GM12878 (cell line): ENCODE measurements around the gene TMEM150A. TPM values are rescaled to one million over a fixed set of nuclear protein-coding genes. Genes with fewer than 3 reads are reported as not detected.

Source experiments
- ATAC-seq: fragments of 200-7000 bp; cut with Tn5 transposase; 3 replicates; pipeline ENCODE4 v1.9.1; 2020; ENCODE audit warnings: mild to moderate bottlenecking, moderate library complexity
- BruUV-seq: library from RNA; stranded (reverse); fragments of 400-500 nt; replicated peaks from 2 replicates; lab custom pipeline; 2021; lab: Mats Ljungman, UMichigan
- CTCF ChIA-PET: fragments of 300-600 bp; sonication (Branson Sonifier 250); formaldehyde crosslinking; extraction: SDS; loops from one replicate; lab custom pipeline; 2021; ENCODE audit warnings: inconsistent platforms; lab: Yijun Ruan, JAX
- POLR2A ChIA-PET: fragments of 350-600 bp; formaldehyde crosslinking; extraction: SDS; loops from one replicate; lab custom pipeline; 2021; ENCODE audit warnings: inconsistent platforms; lab: Charles Lee
- RAD21 ChIA-PET: fragments of 300-600 bp; sonication (Branson Sonifier 250); formaldehyde crosslinking; loops from one replicate; lab custom pipeline; 2023; ENCODE audit warnings: antibody characterized with exemption; ENCODE audit not compliant: unreplicated experiment; lab: Charles Lee
- SMC1A ChIA-PET: fragments of 300-600 bp; sonication (Branson Sonifier 250); formaldehyde crosslinking; loops from one replicate; lab custom pipeline; 2023; ENCODE audit not compliant: unreplicated experiment, uncharacterized antibody; lab: Charles Lee
- DNase-seq: peaks from one replicate; pipeline ENCODE4 v3.0.0-alpha.2; 2011; ENCODE audit warnings: low read depth, low spot score
- FAIRE-seq: peaks from 3 replicates; lab custom pipeline; 2011; peaks lifted over from hg19 to GRCh38; lab: Jason Lieb, UNC
- H2AFZ ChIP-seq: 2 replicates; pipeline ENCODE4 v1.6.0; 2011; ENCODE audit warnings: low read depth, low read length, control low read depth; ENCODE audit not compliant: control insufficient read depth
- H3K27ac ChIP-seq: 2 replicates; pipeline ENCODE4 v1.5.1; 2011; ENCODE audit warnings: control low read depth; ENCODE audit not compliant: control insufficient read depth, insufficient read depth
- H3K27me3 ChIP-seq, 2 experiments: replicated peaks in 1 of 2; 2 replicates each; pipeline versions ENCODE4 v1.6.0 to v1.6.1; 2011; ENCODE audit warnings: low read length in 1 of 2; ENCODE audit not compliant: control insufficient read depth in 2 of 2, insufficient read depth in 2 of 2
- H3K36me3 ChIP-seq, 2 experiments: 2 replicates each; pipeline ENCODE4 v1.5.1; 2011; ENCODE audit warnings: low read length in 1 of 2; ENCODE audit not compliant: control insufficient read depth in 2 of 2, insufficient read depth in 2 of 2
- H3K4me1 ChIP-seq: 2 replicates; pipeline ENCODE4 v1.6.1; 2011; ENCODE audit warnings: mild to moderate bottlenecking, low read length, moderate library complexity, mixed read lengths; ENCODE audit not compliant: control insufficient read depth, insufficient read depth
- H3K4me2 ChIP-seq: 2 replicates; pipeline ENCODE4 v1.6.0; 2011; ENCODE audit warnings: control low read depth; ENCODE audit not compliant: control insufficient read depth, insufficient read depth
- H3K4me3 ChIP-seq: fragments of 200-600 bp; sonication (generic); 2 replicates; pipeline ENCODE4 v1.5.1; 2016
- H3K79me2 ChIP-seq: 2 replicates; pipeline ENCODE4 v1.6.0; 2011; ENCODE audit warnings: low read length; ENCODE audit not compliant: control insufficient read depth, insufficient read depth
- H3K9ac ChIP-seq: 2 replicates; pipeline ENCODE4 v1.8.0; 2011; ENCODE audit warnings: low read length, control low read depth, mixed read lengths; ENCODE audit not compliant: control insufficient read depth, insufficient read depth
- H3K9me3 ChIP-seq: replicated peaks from 3 replicates; pipeline ENCODE4 v1.5.1; 2011; ENCODE audit warnings: mild to moderate bottlenecking, low read length; ENCODE audit not compliant: control insufficient read depth, insufficient read depth
- H4K20me1 ChIP-seq: 2 replicates; pipeline ENCODE4 v1.6.0; 2011; ENCODE audit not compliant: control insufficient read depth, insufficient read depth
- CBFB ChIP-seq: IDR thresholded peaks from 2 replicates; pipeline ENCODE4 v1.6.1; 2016; ENCODE audit warnings: antibody characterized with exemption, low read depth
- EZH2 ChIP-seq: IDR thresholded peaks from 2 replicates; pipeline ENCODE4 v1.6.1; 2012; ENCODE audit warnings: low read depth, mild to moderate bottlenecking, control low read depth, inconsistent platforms, low read length, borderline replicate concordance; ENCODE audit not compliant: control insufficient read depth
- FOXK2 ChIP-seq: fragments of 450-650 bp; IDR thresholded peaks from 2 replicates; pipeline ENCODE4 v1.6.1; 2017; ENCODE audit warnings: mild to moderate bottlenecking, moderate library complexity
- IKZF1 ChIP-seq: fragments of 450-650 bp; conservative IDR thresholded peaks from 2 replicates; pipeline ENCODE4 v1.6.1; 2017; ENCODE audit warnings: antibody characterized with exemption, mild to moderate bottlenecking
- IKZF2 ChIP-seq, 2 experiments: fragments of 450-650 bp; IDR thresholded peaks; 2 replicates each; pipeline ENCODE4 v1.6.1; 2017; ENCODE audit warnings: mild to moderate bottlenecking in 2 of 2, moderate library complexity in 2 of 2
- NFYA ChIP-seq: IDR thresholded peaks from 2 replicates; pipeline ENCODE4 v1.6.1; 2011; ENCODE audit warnings: low read depth, mild to moderate bottlenecking, low read length, improper control_type of control experiment, borderline replicate concordance
- NR2C1 ChIP-seq: fragments of 450-650 bp; IDR thresholded peaks from 2 replicates; pipeline ENCODE4 v1.6.1; 2017; ENCODE audit warnings: antibody characterized with exemption, mild to moderate bottlenecking, moderate library complexity
- POU2F2 ChIP-seq: IDR thresholded peaks from 3 replicates; pipeline ENCODE4 v1.6.1; 2011; ENCODE audit warnings: low read depth, mild to moderate bottlenecking, low read length, borderline replicate concordance
- SMAD5 ChIP-seq: IDR thresholded peaks from 2 replicates; pipeline ENCODE4 v1.6.1; 2016; ENCODE audit warnings: antibody characterized with exemption, low read depth
- SREBF1 ChIP-seq: IDR thresholded peaks from 2 replicates; pipeline ENCODE4 v1.6.1; 2012; ENCODE audit warnings: mild to moderate bottlenecking, low read length
- STAT1 ChIP-seq: fragments of 450-650 bp; conservative IDR thresholded peaks from 2 replicates; pipeline ENCODE4 v1.6.1; 2014; ENCODE audit warnings: antibody characterized with exemption, mild to moderate bottlenecking
- TAF1 ChIP-seq: IDR thresholded peaks from 2 replicates; pipeline ENCODE4 v1.6.1; 2011; ENCODE audit warnings: mild to moderate bottlenecking, low read depth, low read length, borderline replicate concordance
- WRNIP1 ChIP-seq: IDR thresholded peaks from 2 replicates; pipeline ENCODE4 v1.6.1; 2011; ENCODE audit warnings: low read depth, low read length, improper control_type of control experiment, borderline replicate concordance
- ZNF217 ChIP-seq: fragments of 450-650 bp; IDR thresholded peaks from 2 replicates; pipeline ENCODE4 v1.6.1; 2017; ENCODE audit warnings: antibody characterized with exemption, mild to moderate bottlenecking
- ZNF274 ChIP-seq: IDR thresholded peaks from one replicate; pipeline ENCODE4 v1.8.0; 2011; ENCODE audit not compliant: insufficient read length, insufficient read depth
- ZSCAN29 ChIP-seq: fragments of 450-650 bp; IDR thresholded peaks from 2 replicates; pipeline ENCODE4 v1.6.1; 2017; ENCODE audit warnings: mild to moderate bottlenecking, moderate library complexity
- WGBS: methylation state at CpG from one replicate; pipeline ENCODE4 v1.1.6; 2016; ENCODE audit warnings: low lambda C conversion rate; ENCODE audit not compliant: insufficient replicate concordance, insufficient coverage; ENCODE audit errors: missing lambda C conversion rate; 5-methylcytosine and 5-hydroxymethylcytosine counted together
- in situ Hi-C: fragments of 300-500 bp; cut with MboI; formaldehyde crosslinking; loops from 9 replicates; pipeline ENCODE4 v1.14.3; 2018; ENCODE audit warnings: mixed read lengths
- intact Hi-C: fragments of 100-400 bp; cut with micrococcal nuclease; formaldehyde crosslinking; loops from one replicate; pipeline ENCODE4 v1.14.2; 2022; ENCODE audit not compliant: unreplicated experiment
- polyA plus RNA-seq, 11 experiments: library from polyadenylated mRNA; depleted of rRNA in 4 of 11; unstranded in 6 of 11; stranded (reverse) in 5 of 11; fragments of >200 nt; fragmentation: Nextera tagmentation in 4 of 11; fragmentation: Illumina TruSeq in 1 of 11; extraction: Ambion mirVana in 4 of 11; extraction: Trizol in 1 of 11; gene quantifications; 1 replicate in 1 of 11; 2 replicates in 10 of 11; pipeline versions ENCODE4 v1.2.1 to v1.2.3, GENCODE V29; 2011 to 2016; ENCODE audit warnings: inconsistent platforms in 2 of 11, missing spikeins in 2 of 11, low read depth in 1 of 11
- total RNA-seq, 4 experiments: library from RNA; depleted of rRNA in 3 of 4; stranded (reverse); fragments of >200 nt in 3 of 4; fragmentation: Illumina TruSeq in 1 of 4; extraction: Trizol in 1 of 4; gene quantifications; 2 replicates each; pipeline versions ENCODE4 v1.2.1 to v1.2.3, GENCODE V29; 2013 to 2021
- TF ChIP-seq, protein P1 (sequence below): IDR thresholded peaks from 2 replicates; pipeline ENCODE4 v1.6.1; 2011; ENCODE audit warnings: borderline replicate concordance, low read depth, mild to moderate bottlenecking, moderate library complexity, mixed read lengths, low read length; ENCODE audit not compliant: insufficient read depth; ENCODE audit errors: extremely low read length
- TF ChIP-seq, protein P2 (sequence below): fragments of 450-650 bp; conservative IDR thresholded peaks from 2 replicates; pipeline ENCODE4 v1.6.1; 2017; ENCODE audit warnings: mild to moderate bottlenecking, moderate library complexity
- TF ChIP-seq, protein P3 (sequence below): IDR thresholded peaks from 2 replicates; pipeline ENCODE4 v1.6.1; 2012; ENCODE audit warnings: low read length, inconsistent platforms

The TMEM150A gene
- total and polyA plus RNA-seq, 10 of the 15 experiments (the other 5 are each of a cell fraction or from before 2014, with no cell fraction given): 0.45 to 4.4 (median 2.6) TPM

DNA sequence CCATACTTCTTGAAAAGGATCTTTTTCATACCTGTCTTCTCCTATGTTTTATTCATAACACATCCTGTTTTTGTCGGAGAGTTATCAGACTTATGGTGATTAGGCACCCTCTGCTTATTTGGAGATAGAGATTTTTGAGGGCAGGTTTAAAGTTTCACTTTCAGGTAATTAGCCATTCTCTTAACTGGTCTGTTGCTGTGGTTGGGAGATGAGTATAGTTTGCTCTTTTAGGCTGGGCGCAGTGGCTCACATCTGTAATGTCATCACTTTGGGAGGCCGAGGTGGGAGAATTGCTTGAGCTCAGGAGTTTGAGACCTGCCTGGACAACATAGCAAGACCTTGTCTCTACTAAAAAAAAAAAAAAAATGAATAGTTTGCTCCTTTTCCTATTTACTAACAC lies 40.2 kb upstream of the TMEM150A start (continued):
- TF ChIP-seq, protein P1, sequence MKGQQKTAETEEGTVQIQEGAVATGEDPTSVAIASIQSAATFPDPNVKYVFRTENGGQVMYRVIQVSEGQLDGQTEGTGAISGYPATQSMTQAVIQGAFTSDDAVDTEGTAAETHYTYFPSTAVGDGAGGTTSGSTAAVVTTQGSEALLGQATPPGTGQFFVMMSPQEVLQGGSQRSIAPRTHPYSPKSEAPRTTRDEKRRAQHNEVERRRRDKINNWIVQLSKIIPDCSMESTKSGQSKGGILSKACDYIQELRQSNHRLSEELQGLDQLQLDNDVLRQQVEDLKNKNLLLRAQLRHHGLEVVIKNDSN: no peak
- no peak for TF ChIP-seq NFYA
- TF ChIP-seq NR2C1: no peak

DNA sequence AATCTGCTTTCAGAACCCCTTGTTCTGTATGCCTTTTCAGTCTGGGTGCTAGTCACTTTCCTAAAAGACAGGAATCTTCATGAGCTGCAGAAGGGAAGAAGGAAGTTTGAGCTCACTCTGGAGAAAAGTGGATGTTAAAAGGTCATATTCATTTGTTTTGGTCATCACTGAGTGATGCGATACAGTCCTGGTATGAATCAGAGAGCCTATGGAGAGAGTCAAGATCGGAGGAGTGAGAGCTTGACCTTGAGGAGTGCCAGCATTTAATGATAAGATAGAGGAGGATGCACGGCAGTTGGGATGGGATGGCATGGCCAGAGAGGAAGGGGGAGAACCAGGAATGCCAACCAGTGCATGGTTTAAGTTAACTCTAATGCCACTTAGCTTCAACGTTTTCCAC lies 33.1 kb upstream of the TMEM150A start:
- BruUV-seq: no TSS peak
- RAD21 ChIA-PET: interaction anchor here (0.9 to 3.4 kb wide), 2 partner anchors 13 to 70 kb away, joined by 3 to 20 read pairs; no protein-coding TSS in a partner anchor
- H3K79me2 ChIP-seq: no peaks in the 10 kb centered on the region
- POLR2A ChIA-PET: interaction anchor here (0.6 kb wide), 1 partner anchor 449 kb away, joined by 4 read pairs; no protein-coding TSS in a partner anchor
- peaks cover 24 to 34% of the 10 kb centered on the region in 2 experiments for H3K36me3 ChIP-seq
- H3K27me3 ChIP-seq: no peaks in the 10 kb centered on the region
- no peak for DNase-seq
- no peak for ATAC-seq
- H2AFZ ChIP-seq: no peak overlapping the region
- H3K9me3 ChIP-seq: no peaks in the 10 kb centered on the region
- H3K4me2 ChIP-seq: no peak overlapping the region
- 48% methylated on average over 4 of the region's 4 CpGs for WGBS
- no peak overlapping the region for H3K9ac ChIP-seq
- SMC1A ChIA-PET: interaction anchor here (1.0 to 3.4 kb wide), 5 partner anchors 13 to 216 kb away, joined by 3 to 71 read pairs (median 4); no protein-coding TSS in a partner anchor
- H3K4me1 ChIP-seq: no peaks in the 10 kb centered on the region
- no peak overlapping the region for H3K4me3 ChIP-seq
- CTCF ChIA-PET: interaction anchor here (0.6 to 5.2 kb wide), 13 partner anchors 10 to 608 kb away, joined by 3 to 162 read pairs (median 20); no protein-coding TSS in a partner anchor
- no peak for FAIRE-seq
- no peaks in the 10 kb centered on the region for H4K20me1 ChIP-seq
- no peak overlapping the region for H3K27ac ChIP-seq
- in situ Hi-C loops: loop anchor here (5.0 kb wide), 1 partner anchor 72 kb away; no protein-coding TSS in a partner anchor
- intact Hi-C loops: loop anchor here (2.0 to 5.0 kb wide), 3 partner anchors 71 to 177 kb away; no protein-coding TSS in a partner anchor
- TF ChIP-seq ZNF217: no peak
- TF ChIP-seq, protein P2, sequence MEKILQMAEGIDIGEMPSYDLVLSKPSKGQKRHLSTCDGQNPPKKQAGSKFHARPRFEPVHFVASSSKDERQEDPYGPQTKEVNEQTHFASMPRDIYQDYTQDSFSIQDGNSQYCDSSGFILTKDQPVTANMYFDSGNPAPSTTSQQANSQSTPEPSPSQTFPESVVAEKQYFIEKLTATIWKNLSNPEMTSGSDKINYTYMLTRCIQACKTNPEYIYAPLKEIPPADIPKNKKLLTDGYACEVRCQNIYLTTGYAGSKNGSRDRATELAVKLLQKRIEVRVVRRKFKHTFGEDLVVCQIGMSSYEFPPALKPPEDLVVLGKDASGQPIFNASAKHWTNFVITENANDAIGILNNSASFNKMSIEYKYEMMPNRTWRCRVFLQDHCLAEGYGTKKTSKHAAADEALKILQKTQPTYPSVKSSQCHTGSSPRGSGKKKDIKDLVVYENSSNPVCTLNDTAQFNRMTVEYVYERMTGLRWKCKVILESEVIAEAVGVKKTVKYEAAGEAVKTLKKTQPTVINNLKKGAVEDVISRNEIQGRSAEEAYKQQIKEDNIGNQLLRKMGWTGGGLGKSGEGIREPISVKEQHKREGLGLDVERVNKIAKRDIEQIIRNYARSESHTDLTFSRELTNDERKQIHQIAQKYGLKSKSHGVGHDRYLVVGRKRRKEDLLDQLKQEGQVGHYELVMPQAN: no peak
- no peak for TF ChIP-seq IKZF1
- no peak for TF ChIP-seq SREBF1
- no peak for TF ChIP-seq SMAD5
- no peak for TF ChIP-seq TAF1
- no peak for TF ChIP-seq ZSCAN29
- TF ChIP-seq POU2F2: no peak
- no peak for TF ChIP-seq IKZF2 (IDR thresholded peaks at IDR 0.05)
- no peak for TF ChIP-seq STAT1
- TF ChIP-seq, protein P3, sequence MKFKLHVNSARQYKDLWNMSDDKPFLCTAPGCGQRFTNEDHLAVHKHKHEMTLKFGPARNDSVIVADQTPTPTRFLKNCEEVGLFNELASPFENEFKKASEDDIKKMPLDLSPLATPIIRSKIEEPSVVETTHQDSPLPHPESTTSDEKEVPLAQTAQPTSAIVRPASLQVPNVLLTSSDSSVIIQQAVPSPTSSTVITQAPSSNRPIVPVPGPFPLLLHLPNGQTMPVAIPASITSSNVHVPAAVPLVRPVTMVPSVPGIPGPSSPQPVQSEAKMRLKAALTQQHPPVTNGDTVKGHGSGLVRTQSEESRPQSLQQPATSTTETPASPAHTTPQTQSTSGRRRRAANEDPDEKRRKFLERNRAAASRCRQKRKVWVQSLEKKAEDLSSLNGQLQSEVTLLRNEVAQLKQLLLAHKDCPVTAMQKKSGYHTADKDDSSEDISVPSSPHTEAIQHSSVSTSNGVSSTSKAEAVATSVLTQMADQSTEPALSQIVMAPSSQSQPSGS: no peak
- no peak for TF ChIP-seq WRNIP1
- no peak for TF ChIP-seq EZH2
- no peak for TF ChIP-seq CBFB
- TF ChIP-seq FOXK2: no peak
- TF ChIP-seq ZNF274: no peak
